ENCODE measurements around the gene OR2AG1.

Gene OR2AG1, protein sequence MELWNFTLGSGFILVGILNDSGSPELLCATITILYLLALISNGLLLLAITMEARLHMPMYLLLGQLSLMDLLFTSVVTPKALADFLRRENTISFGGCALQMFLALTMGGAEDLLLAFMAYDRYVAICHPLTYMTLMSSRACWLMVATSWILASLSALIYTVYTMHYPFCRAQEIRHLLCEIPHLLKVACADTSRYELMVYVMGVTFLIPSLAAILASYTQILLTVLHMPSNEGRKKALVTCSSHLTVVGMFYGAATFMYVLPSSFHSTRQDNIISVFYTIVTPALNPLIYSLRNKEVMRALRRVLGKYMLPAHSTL

DNA sequence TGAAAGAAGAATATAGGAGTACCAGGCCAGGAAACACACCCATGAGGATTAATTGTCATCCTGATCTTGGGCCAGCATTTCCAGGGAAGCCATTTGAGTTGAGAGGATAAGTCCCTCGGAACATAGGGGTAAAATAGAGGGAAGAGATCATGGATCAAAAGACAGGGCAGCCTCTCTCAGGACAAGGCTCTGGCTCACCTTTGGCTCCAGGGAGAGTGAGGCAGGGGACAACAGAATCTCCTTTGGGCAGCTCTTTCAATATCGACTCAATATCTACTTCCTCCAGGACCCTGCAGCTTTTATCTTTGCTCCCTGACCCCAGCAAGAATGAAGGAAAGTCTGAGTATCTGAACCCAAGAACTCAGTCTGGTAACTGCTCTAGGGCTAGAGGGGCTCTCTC, at the start of gene OR2AG1:
Gene OR2AG1 (plus strand): TSS at position 301 of the 400 bp plus-strand sequence. CDS start 2,018 bp downstream, outside the sequence.
- H3K4me3 ChIP-seq (ENCODE audit: low read depth, low read length), result no peak within 1 kb of the TSS
- no peak for DNase-seq (ENCODE audit: low read depth)

DNA sequence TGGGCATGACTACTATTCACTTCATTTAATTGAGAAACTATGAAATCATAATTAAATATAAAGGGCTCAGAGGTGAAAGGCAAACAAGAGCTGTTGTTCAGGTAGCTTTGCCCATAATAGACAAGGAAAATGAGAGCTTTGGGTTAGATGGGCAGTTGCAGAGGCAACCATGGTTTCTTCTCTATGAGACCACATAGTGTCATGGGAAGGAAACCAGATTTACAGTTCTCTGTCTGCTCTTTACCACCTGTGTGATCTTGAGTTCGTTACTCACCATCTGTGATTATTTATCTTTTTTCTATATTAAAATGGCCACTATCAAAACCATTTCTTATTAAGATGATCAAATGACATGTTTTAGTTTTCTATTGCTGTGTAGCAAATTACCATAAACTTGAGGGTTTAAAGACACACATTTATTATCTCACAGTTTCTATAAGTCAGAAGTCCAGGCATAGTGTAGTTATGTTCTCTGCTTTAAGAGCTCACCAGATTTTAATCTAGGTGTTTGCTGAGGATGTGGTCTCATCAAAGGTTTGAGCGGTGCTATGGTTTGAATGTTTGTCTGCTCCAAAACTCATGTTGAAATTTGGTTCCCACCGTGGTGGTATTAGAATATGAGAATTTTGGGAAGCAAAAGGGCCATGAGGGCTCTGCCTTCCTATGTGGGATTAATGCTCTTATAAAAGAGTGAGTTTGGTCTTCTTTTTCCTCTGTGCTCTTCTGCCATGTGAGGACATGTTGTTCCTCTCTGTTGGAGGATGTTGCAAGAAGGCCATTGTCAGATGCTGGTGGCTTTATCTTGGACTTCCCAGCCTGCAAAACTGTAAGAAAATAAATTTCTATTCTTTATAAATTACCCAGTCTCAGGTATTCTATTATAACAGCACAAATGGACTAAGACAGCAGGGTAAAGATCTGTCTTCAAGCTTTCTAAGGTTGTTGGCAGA, 49.2 kb upstream of the OR2AG1 start:
- no peak for DNase-seq (ENCODE audit: low read depth)
- H3K4me3 ChIP-seq (ENCODE audit: low read depth, low read length), result no peak overlapping the region

DNA sequence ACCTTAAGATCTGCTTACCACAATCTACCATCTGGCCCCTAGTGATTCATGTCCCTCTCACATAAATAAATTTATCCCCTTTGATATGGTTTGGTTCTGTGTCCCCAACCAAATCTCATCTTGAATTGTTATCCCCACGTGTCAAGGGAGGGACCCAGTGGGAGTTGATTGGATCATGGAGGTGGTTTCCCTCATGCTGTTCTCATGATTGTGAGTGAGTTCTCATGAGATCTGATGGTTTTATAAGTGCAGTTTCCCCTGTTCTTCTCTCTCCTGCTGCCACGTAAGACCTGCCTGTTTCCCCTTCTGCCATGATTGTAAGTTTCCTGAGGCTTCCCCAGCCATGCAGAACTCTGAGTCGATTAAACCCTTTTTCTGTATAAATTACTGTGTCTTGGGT, 48.2 kb upstream of the OR2AG1 start:
- no peak overlapping the region for H3K4me3 ChIP-seq (ENCODE audit: low read depth, low read length)
- DNase-seq (ENCODE audit: low read depth), result no peak

DNA sequence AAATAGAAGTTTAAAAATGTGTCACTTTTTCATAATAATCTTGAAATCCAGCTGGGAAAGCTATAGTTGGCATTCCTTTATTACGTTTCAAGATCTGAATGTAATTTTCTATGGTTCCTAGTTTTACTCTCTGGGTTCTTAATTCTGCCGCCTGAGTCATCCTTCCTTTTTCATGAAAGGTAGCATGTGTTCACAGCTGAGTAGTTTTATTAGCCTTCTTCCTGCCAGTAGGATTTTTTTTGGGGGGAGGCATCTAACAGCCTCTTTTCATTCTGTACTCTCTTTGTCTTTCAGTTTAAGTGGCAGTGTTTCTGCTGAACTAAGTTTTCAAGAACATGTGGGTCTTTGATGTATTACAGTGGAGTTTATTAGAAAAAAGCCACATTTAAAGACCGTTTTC, 47.5 kb upstream of the OR2AG1 start:
- DNase-seq (ENCODE audit: low read depth), result no peak

DNA sequence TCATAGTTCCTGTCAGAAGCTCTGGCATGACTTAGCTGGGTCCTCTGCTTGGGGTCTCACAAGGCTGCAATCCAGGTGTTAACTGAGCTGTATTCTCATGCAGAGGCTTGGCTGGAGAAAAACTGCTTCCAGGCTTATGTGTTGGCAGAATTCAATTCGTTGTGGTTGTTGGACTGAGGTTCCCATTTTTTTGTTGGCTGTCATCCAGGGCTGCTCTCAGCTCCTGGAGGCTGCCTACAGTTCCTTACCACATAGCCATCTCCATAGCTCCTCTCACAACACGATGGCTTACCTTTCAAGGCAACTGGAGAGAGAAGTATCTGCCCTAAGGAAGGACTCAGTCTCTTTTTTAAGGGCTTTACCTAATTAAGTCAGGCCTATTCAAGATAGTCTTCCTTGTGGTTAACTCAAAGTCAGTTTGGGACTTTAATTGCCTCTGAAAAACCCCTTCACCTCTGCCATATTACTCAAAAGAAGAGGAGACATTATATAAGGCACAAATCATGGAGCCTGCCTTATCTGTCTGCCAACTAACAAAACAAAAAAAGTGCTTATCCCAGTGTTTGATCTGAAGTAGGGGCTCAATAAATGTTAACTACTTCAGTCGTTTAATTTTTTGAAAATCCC, 46.2 kb upstream of the OR2AG1 start:
- no peak for DNase-seq (ENCODE audit: low read depth)
- no peak overlapping the region for H3K4me3 ChIP-seq (ENCODE audit: low read depth, low read length)

More for the DNA sequence above, 47.5 kb upstream of the OR2AG1 start:
- H3K4me3 ChIP-seq (ENCODE audit: low read depth, low read length), result no peak overlapping the region

DNA sequence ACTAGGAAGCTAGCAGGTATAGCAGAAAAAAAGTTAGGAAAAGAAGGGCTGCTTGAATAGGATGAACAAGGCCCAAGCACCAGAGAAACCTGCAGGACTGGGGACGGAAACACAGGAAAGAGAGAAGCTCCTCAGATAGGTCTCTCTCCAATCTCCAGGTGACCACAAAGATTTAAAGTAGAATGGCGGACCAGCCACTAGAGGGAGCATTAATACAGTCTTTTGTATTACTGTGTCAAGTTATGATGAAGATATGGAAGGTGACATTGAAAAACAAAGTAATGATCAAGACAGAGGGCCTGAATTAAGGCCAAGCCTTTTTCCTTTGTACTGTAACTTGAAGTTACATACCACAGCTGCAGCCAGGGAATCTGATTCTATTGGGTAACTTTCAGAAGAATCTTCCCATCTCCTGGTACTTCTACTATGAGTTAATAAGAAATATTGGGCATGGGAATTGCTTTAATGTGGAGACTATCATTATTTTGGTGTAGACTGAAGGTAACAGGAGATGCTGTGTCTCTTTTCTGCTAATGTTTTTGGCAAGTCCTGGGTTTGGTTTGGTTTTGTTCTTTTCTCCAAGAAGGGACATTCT, 44.9 kb upstream of the OR2AG1 start:
- no peak overlapping the region for H3K4me3 ChIP-seq (ENCODE audit: low read depth, low read length)
- no peak for DNase-seq (ENCODE audit: low read depth)

DNA sequence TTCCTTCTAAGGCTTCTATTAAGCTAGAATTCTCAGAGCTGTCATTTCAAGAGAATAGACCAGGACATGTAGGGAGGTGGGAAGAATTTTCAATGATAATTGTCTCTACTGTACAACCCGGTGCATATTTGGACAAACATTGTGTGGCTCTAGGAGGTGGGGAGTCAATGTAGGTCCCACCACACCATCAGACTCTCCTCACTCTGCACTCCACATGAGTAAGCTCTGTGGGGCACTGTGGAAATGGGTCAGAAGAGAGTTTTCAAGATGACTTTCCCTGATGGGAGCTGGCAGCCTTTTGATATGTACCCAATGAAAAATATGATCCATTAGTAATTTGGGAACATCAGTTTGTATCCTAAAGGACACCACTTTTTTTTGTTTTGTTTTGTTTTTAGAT, 44.2 kb upstream of the OR2AG1 start:
- DNase-seq (ENCODE audit: low read depth), result no peak
- H3K4me3 ChIP-seq (ENCODE audit: low read depth, low read length), result no peak overlapping the region

DNA sequence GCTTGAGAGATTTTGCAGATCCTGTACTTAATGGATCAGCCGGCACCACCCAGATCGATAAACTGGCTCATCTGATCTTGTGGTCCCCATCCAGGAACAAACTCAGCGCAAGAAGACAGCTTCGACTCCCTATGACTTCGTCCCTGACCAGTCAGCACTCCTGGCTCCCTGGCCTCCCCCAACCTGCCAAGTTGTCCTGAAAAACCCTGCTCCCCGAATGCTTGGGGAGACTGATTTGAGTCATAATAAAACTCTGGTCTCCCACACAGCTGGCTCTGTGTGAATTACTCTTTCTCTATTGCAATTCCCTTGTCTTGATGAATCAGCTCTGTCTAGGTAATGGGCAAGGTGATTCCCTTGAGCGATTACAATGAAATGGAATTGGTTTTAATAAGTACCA, 40.6 kb upstream of the OR2AG1 start:
- H3K4me3 ChIP-seq (ENCODE audit: low read depth, low read length), result no peak overlapping the region
- no peak for DNase-seq (ENCODE audit: low read depth)

DNA sequence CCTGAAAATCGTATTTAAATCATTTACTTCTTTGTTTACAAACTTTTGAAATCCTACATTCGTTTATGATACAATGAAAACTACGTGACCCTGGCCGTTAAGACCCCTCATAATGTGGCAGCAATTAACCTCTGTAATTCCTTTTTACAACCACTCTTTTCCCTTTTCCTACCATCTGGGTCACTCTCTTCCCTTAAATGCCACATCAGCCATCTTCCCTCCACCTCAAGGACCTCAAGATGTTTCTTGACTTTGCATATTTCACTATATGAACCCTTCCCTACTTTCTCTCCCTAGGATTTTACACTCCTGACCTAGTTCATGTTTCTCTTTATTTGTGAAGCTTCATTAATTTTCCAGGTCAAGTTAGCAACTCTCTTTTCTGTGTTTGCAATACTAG, 37.8 kb upstream of the OR2AG1 start:
- no peak for DNase-seq (ENCODE audit: low read depth)
- no peak overlapping the region for H3K4me3 ChIP-seq (ENCODE audit: low read depth, low read length)

DNA sequence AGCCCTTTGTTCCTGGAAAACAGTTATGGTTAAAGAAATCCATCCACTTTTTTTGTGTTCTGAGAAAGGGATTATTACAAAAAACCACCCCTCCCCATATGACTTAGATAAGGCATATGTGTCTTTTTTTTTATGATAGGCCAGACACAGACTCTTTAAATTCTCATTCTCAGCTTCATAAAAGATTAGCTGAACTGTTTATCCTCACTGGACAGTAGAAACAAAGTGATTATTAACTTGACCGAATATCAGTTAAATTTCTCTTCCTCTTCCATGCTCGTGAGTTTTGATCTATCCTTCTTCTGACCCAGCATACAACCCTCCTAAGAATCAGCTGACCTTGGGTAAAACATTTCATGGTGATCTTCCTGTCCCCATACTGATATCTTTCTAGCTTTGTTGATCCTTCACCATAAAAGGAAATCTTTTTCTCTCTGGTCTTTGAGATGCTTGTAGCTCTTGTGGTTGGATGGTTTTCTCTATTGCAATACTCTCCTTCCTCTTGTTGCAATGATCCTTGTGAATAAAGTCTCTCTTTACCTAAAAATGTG, 37.3 kb upstream of the OR2AG1 start:
- H3K4me3 ChIP-seq (ENCODE audit: low read depth, low read length), result no peak overlapping the region
- no peak for DNase-seq (ENCODE audit: low read depth)

DNA sequence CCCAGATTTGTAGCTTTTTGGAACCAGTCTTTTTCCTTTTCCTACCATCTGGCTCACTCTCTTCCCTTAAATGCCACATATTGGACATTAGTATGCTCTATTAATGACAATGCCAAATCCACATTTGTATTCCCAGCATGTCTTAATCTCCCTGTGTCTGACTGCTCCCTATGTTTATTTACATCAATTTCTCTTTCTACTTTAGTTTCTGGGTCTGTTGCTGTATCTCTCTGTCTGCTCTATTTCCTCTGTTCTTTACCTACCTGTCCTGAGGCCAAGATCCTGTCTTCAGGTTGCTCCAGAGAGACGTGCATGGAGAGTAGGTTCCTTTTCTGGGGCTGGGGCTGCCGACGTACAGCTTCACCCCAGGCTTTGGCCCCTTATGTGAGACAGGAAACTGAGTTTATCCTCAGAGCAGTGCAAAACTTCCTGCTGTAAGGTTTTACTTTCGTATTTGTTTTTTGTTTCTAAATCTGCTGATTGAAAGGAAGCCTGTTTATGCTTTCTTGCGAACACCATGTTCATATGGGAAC, 36.7 kb upstream of the OR2AG1 start:
- DNase-seq (ENCODE audit: low read depth), result no peak
- H3K4me3 ChIP-seq (ENCODE audit: low read depth, low read length), result no peak overlapping the region

DNA sequence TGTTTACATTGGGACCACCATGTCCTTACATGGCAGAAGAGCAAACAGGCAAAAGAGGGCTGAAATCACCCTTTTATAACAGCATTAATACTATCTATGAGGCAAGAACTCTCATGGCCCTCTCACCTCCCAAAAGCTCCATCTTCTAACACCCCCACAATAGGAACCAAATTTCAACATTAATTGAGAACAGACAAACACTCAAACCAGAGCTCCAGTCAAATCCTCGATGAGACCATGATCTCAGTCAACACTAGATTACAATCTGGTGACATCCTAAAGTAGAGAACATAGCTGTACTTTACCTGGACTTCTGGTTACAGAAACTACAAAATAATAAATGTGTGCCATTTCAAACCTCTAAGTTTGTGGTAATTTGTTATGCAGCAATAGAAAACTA, 36.2 kb upstream of the OR2AG1 start:
- no peak overlapping the region for H3K4me3 ChIP-seq (ENCODE audit: low read depth, low read length)
- DNase-seq (ENCODE audit: low read depth), result no peak

DNA sequence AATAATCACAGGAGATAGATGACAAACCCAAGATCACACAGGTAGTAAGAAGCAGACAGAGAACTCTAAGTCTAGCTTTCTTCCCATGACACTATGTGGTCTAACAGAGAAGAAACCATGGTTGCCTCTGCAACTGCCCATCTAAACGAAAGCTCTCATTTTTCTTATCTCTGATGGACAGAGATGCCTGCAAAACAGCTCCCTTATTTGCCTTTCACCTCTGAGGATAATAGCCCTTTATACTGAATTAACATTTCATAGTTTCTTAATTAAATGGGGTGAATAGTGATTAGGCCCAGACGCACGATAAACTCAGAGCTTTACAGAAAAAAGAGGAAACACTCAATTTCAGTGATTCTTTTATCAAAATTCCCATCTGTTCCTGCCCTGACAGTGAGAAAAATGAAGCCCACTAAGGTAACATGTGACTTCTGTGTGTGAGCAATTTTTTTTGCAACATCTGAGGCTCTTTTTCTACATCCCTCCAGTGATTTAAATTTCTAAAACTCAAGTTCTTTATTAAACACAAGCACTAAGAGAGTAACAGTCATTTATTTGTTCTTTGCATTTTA, 35.6 kb upstream of the OR2AG1 start:
- DNase-seq (ENCODE audit: low read depth), result no peak
- no peak overlapping the region for H3K4me3 ChIP-seq (ENCODE audit: low read depth, low read length)

DNA sequence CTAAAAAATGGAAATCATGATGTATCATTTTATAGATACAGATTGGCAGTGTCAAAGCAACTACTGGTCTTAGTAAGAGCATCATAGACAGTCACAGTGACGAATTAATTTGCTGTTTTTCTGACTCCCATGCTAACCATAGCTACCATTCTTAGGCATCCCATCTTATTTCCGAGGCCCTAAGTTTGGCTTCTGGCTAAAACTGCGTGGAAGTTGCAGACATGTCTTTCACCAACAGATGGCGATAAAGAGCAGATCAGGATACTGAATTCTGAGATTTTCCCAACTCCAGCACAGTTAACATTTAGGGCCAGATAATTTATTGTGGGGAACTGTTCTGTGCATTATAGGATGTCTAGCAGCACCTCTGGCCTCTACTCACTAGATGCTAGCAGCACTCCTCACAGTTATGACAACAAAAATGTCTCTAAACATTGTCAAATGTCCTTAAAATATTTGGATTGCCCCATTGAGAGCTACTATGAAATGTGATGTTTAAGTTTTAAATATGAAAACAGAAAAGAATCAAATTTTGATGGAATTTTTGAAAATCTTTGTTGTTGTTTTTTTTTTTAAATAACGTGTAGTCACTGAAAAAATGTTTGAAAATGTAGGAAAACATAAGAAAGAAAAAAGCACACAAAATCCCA, 27.4 kb upstream of the OR2AG1 start:
- no peak for DNase-seq (ENCODE audit: low read depth)
- H3K4me3 ChIP-seq (ENCODE audit: low read depth, low read length), result no peak overlapping the region

DNA sequence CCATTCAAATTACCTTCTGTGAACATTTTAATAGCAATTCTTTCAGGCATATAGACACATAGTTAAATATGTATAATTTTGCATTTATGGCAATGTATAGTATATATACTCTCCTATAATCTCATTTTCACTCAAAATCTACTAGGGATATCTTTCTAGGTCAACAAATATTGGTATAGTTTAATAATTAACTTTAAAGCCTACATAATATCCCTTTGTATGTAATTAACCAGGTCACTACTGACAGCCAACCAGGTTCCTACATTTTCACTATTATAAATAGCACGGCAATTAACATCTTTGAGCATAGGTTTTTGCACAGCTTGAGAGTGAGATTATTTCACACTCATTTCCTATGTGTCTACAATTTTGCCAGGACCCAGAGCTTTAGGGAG, 26.9 kb upstream of the OR2AG1 start:
- DNase-seq (ENCODE audit: low read depth), result no peak

DNA sequence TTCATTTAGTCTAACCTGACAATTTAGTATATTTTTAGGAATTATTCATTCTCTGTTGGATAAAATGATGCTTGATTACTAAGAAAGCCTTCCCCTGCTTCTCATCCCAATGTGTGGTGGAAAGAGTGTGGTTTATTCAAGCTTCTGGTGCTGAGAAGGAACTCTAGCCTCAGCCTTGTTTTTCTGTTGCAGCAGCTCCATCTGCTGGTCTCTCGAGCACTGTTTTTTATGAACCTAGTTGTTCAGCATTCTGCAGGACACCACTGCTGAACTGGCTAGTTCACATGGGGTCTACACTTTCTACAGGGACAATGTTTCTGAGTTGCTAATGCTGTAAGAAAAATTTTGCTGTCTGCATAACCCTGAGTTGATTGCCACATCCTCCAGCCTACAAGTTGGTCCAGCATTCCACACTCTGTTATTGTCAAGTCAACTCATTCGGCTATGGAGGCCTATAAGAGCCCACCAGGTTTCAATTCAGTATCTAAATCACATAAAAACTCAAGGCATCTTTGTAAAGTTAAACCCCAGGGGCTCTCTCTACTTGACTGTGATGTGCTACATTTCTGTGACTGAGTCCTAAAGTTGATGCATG, 25.4 kb upstream of the OR2AG1 start:
- peak; percentile 12 for DNase-seq (ENCODE audit: low read depth)
- H3K4me3 ChIP-seq (ENCODE audit: low read depth, low read length), result no peak overlapping the region

More for the DNA sequence above, 26.9 kb upstream of the OR2AG1 start:
- no peak overlapping the region for H3K4me3 ChIP-seq (ENCODE audit: low read depth, low read length)

DNA sequence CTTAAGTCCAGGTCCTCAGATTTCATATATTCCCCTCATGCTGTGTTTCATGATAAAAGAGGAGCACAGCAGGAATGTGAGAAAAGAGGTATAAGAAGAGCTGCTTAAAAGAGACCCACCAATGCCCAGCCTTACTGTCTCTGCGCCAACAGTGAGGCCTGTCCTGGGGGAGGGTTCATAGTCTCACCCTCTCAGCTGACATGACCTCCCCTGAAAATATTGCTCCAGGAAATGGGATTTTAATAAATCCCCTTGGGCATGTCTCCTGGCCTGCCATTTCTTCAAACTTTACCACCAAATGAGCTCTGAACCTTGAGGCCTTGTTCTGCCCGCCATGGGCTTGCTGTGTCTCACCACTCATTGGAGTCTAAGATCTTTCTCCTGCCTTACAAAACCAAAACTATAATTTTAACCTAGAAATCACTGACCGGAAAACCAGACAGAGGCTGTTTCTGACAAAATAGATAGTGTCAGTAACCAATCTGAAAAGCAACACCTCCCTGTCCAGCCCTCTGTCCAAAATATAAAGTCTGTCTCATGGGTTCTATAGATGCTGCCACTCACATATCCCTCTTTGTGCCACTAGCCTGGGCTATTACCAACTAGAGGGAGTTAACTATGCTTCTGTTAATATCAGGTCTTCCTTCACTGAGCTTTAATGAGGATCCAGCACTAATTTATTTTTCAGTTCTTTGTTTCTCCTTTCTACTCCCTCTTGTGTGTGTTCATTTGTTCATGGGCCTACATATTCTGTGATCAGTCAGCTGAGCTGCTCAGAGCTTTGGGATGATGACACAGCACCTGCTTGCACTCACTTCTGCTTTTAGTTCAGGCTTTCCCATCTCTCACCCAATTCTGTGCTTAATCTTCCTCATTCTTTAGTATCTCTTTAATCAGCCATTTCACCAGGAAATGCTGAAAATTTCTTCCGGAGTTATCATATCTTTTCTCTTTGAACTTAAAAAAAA, 10.6 kb upstream of the OR2AG1 start, which contains the start of gene OR2AG2:
Gene OR2AG2 (minus strand): TSS at position 51 of the 968 bp plus-strand sequence. CDS start 3,019 bp downstream, outside the sequence.
- DNase-seq (ENCODE audit: low read depth), result no peak
- H3K4me3 ChIP-seq (ENCODE audit: low read depth, low read length), result no peak within 1 kb of the TSS
